Glutamatergic neuron (in vitro differentiated cells): ENCODE data around the gene DUSP10. TPM values are rescaled to one million over a fixed set of nuclear protein-coding genes. Genes with fewer than 3 reads are reported as not detected.

Experiments used
- DNase-seq: peaks from one replicate; pipeline ENCODE4 v3.0.0; 2022
- H3K27ac Mint-ChIP-seq: one replicate; pipeline ENCODE4 v1.8.0; 2020; ENCODE audit warnings: mild to moderate bottlenecking, mixed read lengths, inconsistent platforms; ENCODE audit not compliant: unreplicated experiment
- H3K27me3 Mint-ChIP-seq: one replicate; pipeline ENCODE4 v1.8.0; 2020; ENCODE audit warnings: mild to moderate bottlenecking, moderate library complexity, mixed read lengths, inconsistent platforms; ENCODE audit not compliant: unreplicated experiment
- H3K36me3 Mint-ChIP-seq: one replicate; pipeline ENCODE4 v1.8.0; 2020; ENCODE audit warnings: mild to moderate bottlenecking, mixed read lengths, inconsistent platforms; ENCODE audit not compliant: unreplicated experiment
- H3K4me1 Mint-ChIP-seq: one replicate; pipeline ENCODE4 v1.8.0; 2020; ENCODE audit warnings: mild to moderate bottlenecking, low read depth, mixed read lengths, inconsistent platforms; ENCODE audit not compliant: unreplicated experiment
- H3K4me3 Mint-ChIP-seq: one replicate; pipeline ENCODE4 v1.8.0; 2020; ENCODE audit warnings: mild to moderate bottlenecking, mixed read lengths, inconsistent platforms; ENCODE audit not compliant: unreplicated experiment
- H3K9me3 Mint-ChIP-seq: one replicate; pipeline ENCODE4 v1.8.0; 2020; ENCODE audit warnings: mild to moderate bottlenecking, moderate library complexity, mixed read lengths, inconsistent platforms; ENCODE audit not compliant: unreplicated experiment
- total RNA-seq: library from RNA; stranded (reverse); fragmentation: NEBNext Ultra II Directional; extraction: Animal tissue kit (Norgen Biotek cat#: 25700); gene quantifications from one replicate; pipeline ENCODE4 v1.2.1, GENCODE V29; 2021; ENCODE audit not compliant: unreplicated experiment
- TF ChIP-seq, protein P1 (sequence below): fragments of 200-600 bp; sonication (generic); IDR thresholded peaks from one replicate; pipeline ENCODE4 v1.5.0; 2021; ENCODE audit not compliant: partially characterized antibody, unreplicated experiment

Gene DUSP10
- total RNA-seq, 1 donor from 2014 or later, result 21.5 TPM

DNA sequence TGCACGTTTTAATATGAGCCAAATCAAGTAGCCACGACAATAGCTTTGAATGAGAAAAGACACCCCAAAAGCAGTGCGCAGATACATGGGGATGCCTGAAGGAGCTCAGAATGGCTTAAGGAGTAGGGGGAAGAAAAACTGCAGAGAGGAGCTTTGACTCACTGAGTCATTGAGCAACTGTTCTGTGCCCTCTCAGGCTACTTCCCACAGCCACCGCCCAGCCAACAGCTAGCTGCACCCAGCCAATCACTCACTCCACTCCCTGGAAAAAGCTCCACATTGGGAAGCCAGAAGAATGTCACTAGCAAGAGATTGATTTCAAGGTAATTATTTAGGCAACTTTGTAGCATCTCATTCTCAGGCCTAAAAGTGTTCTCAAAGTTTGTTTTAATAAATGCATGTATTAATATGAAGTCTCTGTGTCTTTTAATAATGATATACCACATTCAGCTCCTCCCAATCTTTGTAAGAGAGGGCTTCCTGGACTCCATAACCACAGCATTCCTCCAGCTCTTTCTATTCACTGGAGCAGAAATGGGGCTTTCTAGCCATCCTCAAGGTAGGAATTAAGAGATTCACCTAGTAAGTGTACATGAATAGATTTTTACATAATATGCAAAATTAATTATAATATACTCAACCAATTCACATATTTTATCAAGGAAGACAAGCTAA is 16.8 kb downstream of the DUSP10 start:
- H3K9me3 Mint-ChIP-seq, result no peaks in the 10 kb centered on the region
- peaks cover 2% of the 10 kb centered on the region for H3K27me3 Mint-ChIP-seq
- H3K36me3 Mint-ChIP-seq, result peaks cover 9% of the 10 kb centered on the region
- TF ChIP-seq, protein P1, sequence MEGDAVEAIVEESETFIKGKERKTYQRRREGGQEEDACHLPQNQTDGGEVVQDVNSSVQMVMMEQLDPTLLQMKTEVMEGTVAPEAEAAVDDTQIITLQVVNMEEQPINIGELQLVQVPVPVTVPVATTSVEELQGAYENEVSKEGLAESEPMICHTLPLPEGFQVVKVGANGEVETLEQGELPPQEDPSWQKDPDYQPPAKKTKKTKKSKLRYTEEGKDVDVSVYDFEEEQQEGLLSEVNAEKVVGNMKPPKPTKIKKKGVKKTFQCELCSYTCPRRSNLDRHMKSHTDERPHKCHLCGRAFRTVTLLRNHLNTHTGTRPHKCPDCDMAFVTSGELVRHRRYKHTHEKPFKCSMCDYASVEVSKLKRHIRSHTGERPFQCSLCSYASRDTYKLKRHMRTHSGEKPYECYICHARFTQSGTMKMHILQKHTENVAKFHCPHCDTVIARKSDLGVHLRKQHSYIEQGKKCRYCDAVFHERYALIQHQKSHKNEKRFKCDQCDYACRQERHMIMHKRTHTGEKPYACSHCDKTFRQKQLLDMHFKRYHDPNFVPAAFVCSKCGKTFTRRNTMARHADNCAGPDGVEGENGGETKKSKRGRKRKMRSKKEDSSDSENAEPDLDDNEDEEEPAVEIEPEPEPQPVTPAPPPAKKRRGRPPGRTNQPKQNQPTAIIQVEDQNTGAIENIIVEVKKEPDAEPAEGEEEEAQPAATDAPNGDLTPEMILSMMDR, result no peak
- H3K4me3 Mint-ChIP-seq, result no peak overlapping the region
- no peak overlapping the region for H3K27ac Mint-ChIP-seq
- H3K4me1 Mint-ChIP-seq, result no peaks in the 10 kb centered on the region
- DNase-seq, result no peak

DNA sequence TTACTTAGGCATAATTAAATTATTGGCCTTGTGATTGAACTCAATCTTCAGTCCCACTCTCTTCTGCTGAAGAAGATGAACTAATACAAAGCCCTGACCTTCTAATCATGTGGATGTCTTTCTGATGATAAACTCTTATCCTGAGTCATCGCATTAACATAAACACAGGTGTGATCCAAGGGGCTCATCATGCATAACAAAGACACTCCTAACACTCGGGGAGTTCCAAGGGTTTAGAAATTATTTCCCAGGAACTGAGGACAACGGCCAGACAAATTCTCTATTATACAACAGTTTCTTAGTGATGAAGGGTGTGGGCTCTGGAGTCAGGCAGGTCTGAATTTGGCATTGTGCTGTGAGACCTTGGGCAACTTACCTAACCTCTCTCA is 18.0 kb downstream of the DUSP10 start:
- Mint-ChIP-seq H3K9me3 (no peaks in the 10 kb centered on the region), H3K36me3 (peaks cover 9% of the 10 kb centered on the region), H3K4me1 (no peaks in the 10 kb centered on the region), H3K27ac (no peak overlapping the region), H3K27me3 (peaks cover 2% of the 10 kb centered on the region), H3K4me3 (no peak overlapping the region)
- TF ChIP-seq, protein P1, result no peak
- no peak for DNase-seq

DNA sequence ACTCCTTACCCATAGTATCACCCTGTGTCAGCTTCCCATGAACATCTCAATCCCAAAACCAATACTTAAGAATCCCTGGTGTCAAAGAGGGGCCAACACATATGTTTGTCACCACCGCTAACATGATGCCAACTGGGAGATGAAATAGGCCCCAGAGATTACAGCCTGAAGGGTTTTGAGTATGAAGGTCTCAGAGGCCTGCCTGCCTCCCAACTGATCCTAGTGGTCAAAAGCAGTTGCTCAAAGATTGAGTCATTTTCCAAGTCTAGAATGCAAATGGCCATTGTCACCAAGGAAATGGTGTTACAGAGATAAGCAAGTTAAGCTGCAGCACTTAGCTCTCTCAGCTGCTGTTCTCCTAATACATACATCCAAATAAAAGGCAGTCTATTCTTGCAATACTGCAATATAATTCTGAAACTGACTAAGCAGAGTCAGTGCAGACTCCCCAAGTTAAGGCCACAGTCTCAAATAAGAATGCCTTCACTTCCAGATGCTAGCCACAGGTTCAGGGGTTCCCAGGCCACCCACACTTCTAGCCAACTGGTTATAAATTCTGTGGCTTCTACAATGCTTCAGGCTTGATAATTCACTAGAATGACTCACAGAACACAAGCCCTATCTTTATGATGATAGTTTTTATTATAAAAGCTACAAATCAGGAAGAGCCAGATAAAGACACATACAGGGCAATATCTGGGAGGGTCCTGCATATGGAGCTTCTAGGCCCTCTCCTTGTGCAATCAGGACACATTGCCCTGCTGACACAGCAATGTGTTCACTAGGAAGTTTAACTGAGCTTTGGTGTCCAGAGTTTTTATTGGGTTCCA is 18.7 kb downstream of the DUSP10 start:
- Mint-ChIP-seq H3K9me3 (no peaks in the 10 kb centered on the region), H3K4me3 (no peak overlapping the region), H3K36me3 (peaks cover 9% of the 10 kb centered on the region), H3K27me3 (peaks cover 2% of the 10 kb centered on the region), H3K27ac (no peak overlapping the region), H3K4me1 (peaks cover under 1% of the 10 kb centered on the region)
- DNase-seq, result no peak
- TF ChIP-seq, protein P1, result no peak

DNA sequence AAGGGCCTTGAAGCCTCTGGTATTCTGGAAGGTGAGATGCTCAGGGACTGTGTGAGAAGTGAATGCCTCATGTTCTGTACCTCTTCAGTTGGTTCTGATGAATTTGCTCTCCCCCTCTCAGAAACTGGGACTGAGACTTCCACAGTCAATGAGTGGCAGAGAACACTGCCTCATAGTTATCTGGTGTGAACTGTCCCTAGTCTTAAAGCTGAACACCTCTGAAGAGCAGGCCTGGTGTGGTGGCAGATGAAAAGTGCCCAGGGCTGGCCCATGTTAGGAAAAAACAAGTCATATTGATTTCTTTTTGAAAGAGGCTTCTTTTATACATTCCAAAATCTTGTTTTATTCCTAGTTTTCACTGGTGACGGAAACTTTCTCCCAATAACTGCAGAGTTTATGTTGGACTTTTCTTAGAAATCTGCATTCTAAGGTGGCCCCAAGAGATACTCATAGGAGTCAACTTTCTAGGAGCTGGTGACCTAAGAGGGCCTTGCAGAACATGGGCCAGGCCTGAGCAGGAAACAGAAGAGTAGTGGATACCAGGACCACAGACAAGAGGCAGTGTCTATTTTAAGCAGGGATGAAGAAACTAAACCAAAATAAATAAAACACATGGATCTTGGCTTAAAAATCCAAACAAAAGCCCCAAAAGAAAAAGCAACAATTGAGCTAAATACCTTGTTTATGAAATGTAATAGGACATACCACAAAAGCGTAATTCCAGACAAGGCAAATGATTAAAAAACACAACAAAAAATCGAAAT is 19.5 kb downstream of the DUSP10 start:
- Mint-ChIP-seq H3K27me3 (peaks cover 2% of the 10 kb centered on the region), H3K4me1 (peaks cover 3% of the 10 kb centered on the region), H3K9me3 (no peaks in the 10 kb centered on the region), H3K27ac (no peak overlapping the region), H3K4me3 (no peak overlapping the region), H3K36me3 (peaks cover 9% of the 10 kb centered on the region)
- no peak for DNase-seq
- TF ChIP-seq, protein P1, result no peak
